Hippocampal formation (tissue), 2 donors: Measurements from ENCODE around the gene DOCK4.
A peak's percentile ranks its signal among the peaks of the same experiment; 100 is the strongest.

ENCODE experiments used
- DNase-seq, 2 donors: peaks; one replicate each; lab custom pipeline; 2025; lab: John Stamatoyannopoulos, UW

The DOCK4 gene

GRCh38 chr7:111853201-111853990 lies 352.8 kb downstream of the DOCK4 start:
- DNase-seq: no peak

DNA sequence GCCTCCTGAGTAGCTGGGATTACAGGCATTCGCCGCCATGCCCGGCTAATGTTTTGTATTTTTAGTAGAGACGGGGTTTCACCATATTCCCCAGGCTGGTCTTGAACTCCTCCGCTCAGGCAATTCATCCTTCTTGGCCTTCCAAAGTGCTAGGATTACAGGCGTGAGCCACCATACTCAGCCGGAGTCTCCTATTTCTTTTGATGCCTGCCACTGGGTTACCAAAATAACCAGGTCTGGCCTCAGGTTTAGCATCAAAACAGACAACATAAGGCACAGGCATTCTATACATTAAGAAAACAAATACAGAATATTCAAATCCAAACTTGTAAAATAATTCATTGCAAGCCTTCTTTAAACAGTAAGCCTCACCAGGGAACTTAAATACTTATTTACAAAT lies 354.1 kb downstream of the DOCK4 start:
- DNase-seq: no peak

- no peak for DNase-seq
These were observed 359.3 kb downstream of the DOCK4 start for GRCh38 chr7:111846898-111847297.

DNA sequence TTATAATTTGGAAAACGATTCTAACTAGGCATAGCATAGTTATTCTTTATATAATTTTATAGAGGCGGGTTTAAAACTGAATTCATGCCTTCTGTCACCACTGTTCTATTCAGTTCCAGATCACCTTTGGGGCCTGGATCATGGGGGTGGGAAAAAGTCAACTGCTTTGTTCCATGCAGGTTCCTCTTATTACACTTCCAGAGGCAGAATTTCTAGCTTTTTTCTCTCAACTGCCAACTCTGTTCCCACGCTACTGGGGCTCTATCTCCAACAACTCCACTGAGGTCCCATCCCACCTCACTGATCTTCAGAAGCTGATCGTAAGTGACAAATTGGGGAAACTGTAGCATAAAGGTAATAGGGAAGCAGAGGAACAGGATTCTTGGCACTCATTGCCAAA lies 360.3 kb downstream of the DOCK4 start:
- DNase-seq: no peak

- DNase-seq: no peak
These were observed 361.1 kb downstream of the DOCK4 start for GRCh38 chr7:111844904-111845671.

DNA sequence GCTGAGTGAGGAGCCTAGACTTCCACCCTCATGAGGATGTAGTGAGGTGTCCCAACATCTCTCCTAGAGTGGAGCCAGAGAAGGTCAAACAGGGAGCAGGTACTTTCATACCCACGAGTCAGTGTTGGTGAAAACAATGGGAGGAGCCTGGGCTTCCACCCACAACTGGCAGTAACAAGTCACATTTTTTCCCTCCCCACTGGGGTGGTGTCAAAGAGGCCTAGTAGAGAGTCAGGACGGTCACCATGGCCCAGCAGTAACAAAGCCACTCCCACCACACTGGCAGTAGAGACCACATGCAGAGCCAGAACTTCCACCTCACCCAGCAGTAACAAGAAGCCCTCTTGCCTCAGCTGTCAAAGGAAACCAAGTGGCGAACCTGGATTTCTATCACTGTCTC lies 363.7 kb downstream of the DOCK4 start:
- DNase-seq: no peak

- no peak for DNase-seq
These were observed 364.5 kb downstream of the DOCK4 start for GRCh38 chr7:111841596-111842205.

- DNase-seq: peak in 1 of 2 donors; percentile 20
These were observed 365.7 kb downstream of the DOCK4 start for GRCh38 chr7:111840528-111840927.

- no peak for DNase-seq
These were observed 366.9 kb downstream of the DOCK4 start for GRCh38 chr7:111839261-111839660.

DNA sequence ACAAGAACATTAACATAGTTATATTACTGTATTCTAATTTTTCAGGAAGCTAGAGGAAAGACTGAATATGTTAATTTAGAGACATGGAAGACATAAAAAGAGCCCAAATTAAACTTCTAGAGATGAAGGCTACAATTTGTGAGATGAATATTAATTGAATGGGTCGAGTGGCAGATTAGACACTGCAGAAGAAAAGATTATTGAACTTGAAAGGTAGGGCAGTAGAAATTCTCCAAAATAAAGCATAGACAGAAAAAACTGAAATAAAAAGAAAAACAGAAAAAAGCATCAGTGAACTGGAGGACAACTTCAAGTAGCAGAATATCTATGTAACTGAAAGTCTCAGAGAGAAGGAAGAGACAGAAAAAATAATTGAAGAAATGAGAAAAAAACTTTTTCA lies 369.6 kb downstream of the DOCK4 start:
- DNase-seq: no peak

DNA sequence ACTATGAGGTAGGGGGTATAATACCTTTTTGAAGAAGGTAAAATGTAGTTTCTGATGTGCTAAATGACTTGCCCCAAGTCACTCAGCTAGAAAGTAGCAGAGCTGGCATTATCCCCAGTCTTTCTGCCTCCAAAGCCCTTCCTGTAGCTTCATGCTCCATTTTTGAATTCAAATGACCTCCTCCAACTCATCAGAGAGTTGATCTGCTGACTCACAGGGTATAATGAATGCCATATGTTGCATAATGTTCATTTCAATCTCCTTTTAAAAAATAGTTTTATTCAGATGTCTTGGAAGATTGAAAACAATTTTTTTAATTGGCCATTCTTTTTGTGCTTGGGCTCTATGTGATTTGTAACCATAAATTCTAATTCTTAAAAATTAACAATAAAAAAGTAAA lies 371.1 kb downstream of the DOCK4 start:
- no peak for DNase-seq

GRCh38 chr7:111834367-111834766 lies 371.8 kb downstream of the DOCK4 start:
- DNase-seq: no peak

GRCh38 chr7:111833466-111833865 lies 372.7 kb downstream of the DOCK4 start:
- no peak for DNase-seq

DNA sequence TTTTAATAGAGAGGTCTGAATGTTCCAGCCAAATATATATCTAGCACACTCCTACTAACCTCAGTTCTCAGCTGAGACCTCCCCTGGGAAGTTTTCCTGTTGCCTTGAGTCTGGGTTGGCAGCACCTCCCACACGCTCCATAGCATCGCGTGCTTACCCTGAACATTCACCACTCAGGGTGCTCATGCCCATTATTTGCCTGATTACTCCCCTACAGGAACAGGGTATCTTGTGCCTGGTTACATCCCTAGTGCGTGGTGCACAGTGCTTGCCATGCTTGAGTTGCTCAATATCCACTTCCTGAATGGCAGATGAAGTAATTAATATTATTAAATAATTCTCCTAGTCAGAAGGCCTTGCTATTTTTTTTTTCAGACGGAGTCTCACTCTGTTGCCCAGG lies 374.0 kb downstream of the DOCK4 start:
- no peak for DNase-seq

GRCh38 chr7:111829221-111829620 lies 377.0 kb downstream of the DOCK4 start:
- no peak for DNase-seq

DNA sequence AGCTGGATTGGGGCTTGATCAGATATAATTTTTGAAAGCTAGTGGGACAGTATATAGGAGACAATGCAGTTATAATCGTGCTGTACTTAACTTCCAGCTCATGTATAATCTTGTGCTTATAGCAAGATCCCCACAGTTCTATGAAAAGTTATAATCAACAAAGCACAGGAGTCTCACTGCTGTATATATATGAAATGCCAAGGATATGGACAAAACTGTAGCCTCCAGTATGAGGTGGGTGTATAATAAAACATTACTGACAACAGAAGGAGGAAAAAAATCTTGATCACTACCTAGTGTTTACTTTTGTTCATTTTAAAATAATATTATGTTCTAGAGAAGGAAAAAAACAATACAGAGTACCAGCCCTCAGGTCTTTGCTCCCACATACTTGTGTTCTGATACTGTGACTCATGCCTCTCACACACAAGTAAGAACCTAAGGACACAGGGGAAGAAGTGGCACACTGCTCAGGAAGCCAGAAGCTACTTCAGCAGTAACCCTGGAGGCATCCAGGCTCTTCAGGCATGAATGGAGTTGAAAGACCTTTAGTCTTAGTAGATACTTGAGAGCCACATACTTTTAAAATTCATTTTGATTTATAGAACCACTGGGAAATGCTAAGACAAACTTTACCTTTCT lies 378.2 kb downstream of the DOCK4 start:
- DNase-seq: no peak

GRCh38 chr7:111825046-111825445 lies 381.2 kb downstream of the DOCK4 start:
- no peak for DNase-seq

GRCh38 chr7:111823826-111824225 lies 382.4 kb downstream of the DOCK4 start:
- no peak for DNase-seq

DNA sequence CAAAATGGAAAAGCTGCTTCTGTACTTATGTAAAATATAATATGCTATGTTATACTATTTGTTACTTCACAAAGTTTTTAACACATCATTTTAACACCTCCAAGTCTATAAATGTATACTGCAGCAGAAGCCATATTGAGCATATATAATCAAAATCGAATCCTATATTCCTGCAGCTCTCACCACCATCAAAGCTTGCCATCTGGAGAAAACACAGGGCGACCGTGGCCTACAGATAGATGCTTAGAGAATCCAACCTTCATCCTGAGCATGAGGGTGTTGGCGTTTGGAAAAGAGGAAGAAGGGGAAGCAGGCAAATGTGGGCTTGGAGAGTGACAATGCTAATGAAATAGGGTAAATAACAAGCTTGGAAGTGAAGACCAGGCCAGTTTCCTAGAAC lies 385.2 kb downstream of the DOCK4 start:
- DNase-seq: peak in 1 of 2 donors; percentile 22

DNA sequence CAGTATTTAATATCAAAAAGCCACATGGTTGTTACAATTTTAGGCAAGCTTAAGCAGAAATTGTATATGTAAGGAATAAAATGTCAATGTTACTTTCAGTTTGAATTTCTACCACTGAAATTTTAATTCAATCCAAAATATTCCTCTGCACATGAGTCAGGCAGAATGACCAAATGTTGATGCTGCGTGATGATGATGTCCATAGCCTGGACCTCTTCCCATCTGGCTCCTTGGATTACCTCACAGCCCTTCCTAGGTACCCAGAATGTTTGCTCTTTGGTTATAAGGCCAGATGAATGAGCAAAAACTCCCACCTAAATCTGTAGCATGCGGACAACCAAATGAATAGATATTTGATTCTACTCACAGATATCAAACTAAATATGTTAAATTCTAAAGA lies 385.6 kb downstream of the DOCK4 start:
- DNase-seq: no peak

DNA sequence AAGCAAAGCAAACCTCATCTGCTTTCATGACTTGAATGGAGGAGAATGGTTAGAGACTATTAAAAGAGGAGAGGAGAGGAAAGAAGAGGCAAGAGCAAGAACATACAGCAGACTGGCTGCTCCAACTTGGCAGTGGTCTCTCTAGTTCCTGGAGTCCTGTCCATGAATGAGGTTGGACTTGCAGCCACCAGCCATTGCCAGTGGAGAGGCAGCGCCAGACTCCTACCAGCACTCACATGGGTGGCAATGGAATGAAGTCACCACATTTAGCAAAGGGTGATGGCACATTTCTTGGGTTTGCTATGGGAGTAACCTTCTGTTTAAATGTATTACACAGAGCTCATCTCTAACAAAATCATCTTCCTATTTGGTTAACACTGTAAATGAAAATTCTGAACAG lies 386.1 kb downstream of the DOCK4 start:
- DNase-seq: no peak

GRCh38 chr7:111815354-111815753 lies 390.8 kb downstream of the DOCK4 start:
- no peak for DNase-seq
